Mammary epithelial cell (primary cell): Measurements from ENCODE around the gene OTC.

Experiments used
- EZH2 ChIP-seq: IDR thresholded peaks from 2 replicates; pipeline ENCODE4 v1.6.1; 2012; ENCODE audit warnings: low read length, inconsistent platforms, borderline replicate concordance
- TF ChIP-seq, protein P1 (sequence below), 2 donors: IDR thresholded peaks in 1 of 2; conservative IDR thresholded peaks in 1 of 2; 2 replicates each; pipeline ENCODE4 v1.5.1; 2011 to 2012; ENCODE audit warnings: inconsistent platforms in 2 of 2, low read length in 2 of 2, mild to moderate bottlenecking in 2 of 2, control low read depth in 1 of 2, low read depth in 1 of 2; ENCODE audit not compliant: insufficient read depth in 1 of 2; ENCODE audit errors: extremely low read depth in 1 of 2

DNA sequence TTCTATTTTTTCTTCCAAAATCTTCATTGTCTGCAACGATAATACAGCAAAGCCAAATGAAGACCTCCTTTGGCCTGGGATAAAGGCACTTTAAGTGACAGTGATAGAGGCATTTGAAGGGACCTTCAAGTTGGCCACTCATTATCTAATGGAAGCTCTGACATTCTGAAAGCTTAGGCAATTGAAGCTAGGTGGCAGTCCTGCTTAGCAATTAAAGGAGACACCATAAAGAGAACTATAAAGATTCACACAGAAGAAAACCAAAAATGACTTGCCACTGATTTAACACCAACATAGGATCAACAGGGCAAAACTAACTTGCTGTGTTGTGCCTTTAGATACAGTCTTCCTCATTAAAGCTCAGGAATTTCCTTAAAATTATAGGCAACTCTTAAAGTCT lies 105.7 kb downstream of the OTC start:
- TF ChIP-seq, protein P1, sequence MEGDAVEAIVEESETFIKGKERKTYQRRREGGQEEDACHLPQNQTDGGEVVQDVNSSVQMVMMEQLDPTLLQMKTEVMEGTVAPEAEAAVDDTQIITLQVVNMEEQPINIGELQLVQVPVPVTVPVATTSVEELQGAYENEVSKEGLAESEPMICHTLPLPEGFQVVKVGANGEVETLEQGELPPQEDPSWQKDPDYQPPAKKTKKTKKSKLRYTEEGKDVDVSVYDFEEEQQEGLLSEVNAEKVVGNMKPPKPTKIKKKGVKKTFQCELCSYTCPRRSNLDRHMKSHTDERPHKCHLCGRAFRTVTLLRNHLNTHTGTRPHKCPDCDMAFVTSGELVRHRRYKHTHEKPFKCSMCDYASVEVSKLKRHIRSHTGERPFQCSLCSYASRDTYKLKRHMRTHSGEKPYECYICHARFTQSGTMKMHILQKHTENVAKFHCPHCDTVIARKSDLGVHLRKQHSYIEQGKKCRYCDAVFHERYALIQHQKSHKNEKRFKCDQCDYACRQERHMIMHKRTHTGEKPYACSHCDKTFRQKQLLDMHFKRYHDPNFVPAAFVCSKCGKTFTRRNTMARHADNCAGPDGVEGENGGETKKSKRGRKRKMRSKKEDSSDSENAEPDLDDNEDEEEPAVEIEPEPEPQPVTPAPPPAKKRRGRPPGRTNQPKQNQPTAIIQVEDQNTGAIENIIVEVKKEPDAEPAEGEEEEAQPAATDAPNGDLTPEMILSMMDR (conservative IDR thresholded peaks at IDR 0.05 in 1 of 2, IDR thresholded peaks at IDR 0.05 in 1 of 2; ENCODE audit: extremely low read depth in 1 of 2, insufficient read depth in 1 of 2, low read depth in 1 of 2, low read length in 2 of 2): peak; percentile 16 to 53
- no peak for TF ChIP-seq EZH2
